ENCODE measurements around the gene CAB39. TPM values are rescaled to one million over a fixed set of nuclear protein-coding genes. Genes with fewer than 3 reads are reported as not detected.

CAB39 gene
- total and polyA plus RNA-seq, 2 experiments from 2014 or later: 18.7 to 67.5 TPM

DNA sequence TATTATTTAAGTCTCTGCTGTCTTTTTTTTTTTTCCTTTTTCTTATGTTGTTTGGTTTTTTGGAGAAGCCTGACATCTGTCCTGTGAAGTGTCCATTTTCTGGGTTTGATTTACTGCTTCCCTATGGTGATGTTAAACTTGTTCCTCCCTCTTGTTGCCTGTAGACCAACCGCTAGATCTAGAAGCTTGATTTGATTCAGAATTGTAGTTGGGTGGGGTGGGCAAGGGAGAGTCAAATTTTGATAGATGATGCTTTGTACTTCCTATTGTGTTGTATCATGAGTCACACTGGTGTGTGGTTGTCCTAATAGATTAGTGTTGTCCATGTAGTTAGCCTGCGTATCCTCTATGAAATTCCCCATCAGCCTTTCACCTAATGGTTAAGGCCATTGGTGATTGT is 35.4 kb downstream of the CAB39 start (continued):
- TF ChIP-seq, protein P1, sequence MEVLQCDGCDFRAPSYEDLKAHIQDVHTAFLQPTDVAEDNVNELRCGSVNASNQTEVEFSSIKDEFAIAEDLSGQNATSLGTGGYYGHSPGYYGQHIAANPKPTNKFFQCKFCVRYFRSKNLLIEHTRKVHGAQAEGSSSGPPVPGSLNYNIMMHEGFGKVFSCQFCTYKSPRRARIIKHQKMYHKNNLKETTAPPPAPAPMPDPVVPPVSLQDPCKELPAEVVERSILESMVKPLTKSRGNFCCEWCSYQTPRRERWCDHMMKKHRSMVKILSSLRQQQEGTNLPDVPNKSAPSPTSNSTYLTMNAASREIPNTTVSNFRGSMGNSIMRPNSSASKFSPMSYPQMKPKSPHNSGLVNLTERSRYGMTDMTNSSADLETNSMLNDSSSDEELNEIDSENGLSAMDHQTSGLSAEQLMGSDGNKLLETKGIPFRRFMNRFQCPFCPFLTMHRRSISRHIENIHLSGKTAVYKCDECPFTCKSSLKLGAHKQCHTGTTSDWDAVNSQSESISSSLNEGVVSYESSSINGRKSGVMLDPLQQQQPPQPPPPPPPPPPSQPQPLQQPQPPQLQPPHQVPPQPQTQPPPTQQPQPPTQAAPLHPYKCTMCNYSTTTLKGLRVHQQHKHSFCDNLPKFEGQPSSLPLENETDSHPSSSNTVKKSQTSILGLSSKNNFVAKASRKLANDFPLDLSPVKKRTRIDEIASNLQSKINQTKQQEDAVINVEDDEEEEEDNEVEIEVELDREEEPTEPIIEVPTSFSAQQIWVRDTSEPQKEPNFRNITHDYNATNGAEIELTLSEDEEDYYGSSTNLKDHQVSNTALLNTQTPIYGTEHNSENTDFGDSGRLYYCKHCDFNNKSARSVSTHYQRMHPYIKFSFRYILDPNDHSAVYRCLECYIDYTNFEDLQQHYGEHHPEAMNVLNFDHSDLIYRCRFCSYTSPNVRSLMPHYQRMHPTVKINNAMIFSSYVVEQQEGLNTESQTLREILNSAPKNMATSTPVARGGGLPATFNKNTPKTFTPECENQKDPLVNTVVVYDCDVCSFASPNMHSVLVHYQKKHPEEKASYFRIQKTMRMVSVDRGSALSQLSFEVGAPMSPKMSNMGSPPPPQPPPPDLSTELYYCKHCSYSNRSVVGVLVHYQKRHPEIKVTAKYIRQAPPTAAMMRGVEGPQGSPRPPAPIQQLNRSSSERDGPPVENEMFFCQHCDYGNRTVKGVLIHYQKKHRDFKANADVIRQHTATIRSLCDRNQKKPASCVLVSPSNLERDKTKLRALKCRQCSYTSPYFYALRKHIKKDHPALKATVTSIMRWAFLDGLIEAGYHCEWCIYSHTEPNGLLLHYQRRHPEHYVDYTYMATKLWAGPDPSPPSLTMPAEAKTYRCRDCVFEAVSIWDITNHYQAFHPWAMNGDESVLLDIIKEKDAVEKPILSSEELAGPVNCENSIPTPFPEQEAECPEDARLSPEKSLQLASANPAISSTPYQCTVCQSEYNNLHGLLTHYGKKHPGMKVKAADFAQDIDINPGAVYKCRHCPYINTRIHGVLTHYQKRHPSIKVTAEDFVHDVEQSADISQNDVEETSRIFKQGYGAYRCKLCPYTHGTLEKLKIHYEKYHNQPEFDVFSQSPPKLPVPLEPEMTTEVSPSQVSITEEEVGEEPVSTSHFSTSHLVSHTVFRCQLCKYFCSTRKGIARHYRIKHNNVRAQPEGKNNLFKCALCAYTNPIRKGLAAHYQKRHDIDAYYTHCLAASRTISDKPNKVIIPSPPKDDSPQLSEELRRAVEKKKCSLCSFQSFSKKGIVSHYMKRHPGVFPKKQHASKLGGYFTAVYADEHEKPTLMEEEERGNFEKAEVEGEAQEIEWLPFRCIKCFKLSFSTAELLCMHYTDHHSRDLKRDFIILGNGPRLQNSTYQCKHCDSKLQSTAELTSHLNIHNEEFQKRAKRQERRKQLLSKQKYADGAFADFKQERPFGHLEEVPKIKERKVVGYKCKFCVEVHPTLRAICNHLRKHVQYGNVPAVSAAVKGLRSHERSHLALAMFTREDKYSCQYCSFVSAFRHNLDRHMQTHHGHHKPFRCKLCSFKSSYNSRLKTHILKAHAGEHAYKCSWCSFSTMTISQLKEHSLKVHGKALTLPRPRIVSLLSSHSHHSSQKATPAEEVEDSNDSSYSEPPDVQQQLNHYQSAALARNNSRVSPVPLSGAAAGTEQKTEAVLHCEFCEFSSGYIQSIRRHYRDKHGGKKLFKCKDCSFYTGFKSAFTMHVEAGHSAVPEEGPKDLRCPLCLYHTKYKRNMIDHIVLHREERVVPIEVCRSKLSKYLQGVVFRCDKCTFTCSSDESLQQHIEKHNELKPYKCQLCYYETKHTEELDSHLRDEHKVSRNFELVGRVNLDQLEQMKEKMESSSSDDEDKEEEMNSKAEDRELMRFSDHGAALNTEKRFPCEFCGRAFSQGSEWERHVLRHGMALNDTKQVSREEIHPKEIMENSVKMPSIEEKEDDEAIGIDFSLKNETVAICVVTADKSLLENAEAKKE (CRISPR knock-in tag; IDR thresholded peaks at IDR 0.05): no peak
- TF ChIP-seq ZNF114 (CRISPR knock-in tag; IDR thresholded peaks at IDR 0.05) (no peak), NANOG (IDR thresholded peaks at IDR 0.05; ENCODE audit: borderline replicate concordance) (no peak)

DNA sequence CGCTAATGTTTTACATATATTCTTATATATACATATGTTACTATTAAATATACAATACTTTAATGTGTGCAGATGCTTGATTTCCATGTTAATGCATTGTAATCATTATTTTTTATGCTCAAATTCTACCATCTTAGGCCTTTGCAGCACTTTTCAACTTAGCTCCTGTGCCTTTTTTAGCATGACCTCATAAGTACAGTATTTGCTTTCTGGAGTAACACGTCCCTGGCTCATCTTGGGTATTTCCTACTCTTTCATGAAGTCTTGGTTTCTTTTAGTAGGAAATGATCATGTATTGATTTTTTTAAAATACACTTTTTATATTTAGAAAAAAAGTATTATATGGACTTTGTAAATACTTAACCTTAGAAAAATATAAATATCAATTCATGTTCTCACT is 36.5 kb downstream of the CAB39 start:
- Histone ChIP-seq H3K9me2 (ENCODE audit: insufficient read depth) (no peaks in the 10 kb centered on the region), H4K20me1 (replicated peaks; ENCODE audit: insufficient read depth) (peaks cover 23% of the 10 kb centered on the region), H2AFZ (no peak overlapping the region), H3K36me3 (ENCODE audit: insufficient read depth) (no peaks in the 10 kb centered on the region), H3F3A (replicated peaks; ENCODE audit: low read depth) (no peaks in the 10 kb centered on the region), H3K4me3 (no peak overlapping the region), H3K4me2 (no peak overlapping the region), H3K27ac (ENCODE audit: low read depth) (no peak overlapping the region), H3K4me1 (ENCODE audit: insufficient read depth) (no peaks in the 10 kb centered on the region), H3K79me2 (replicated peaks; ENCODE audit: insufficient read depth) (peaks cover 98% of the 10 kb centered on the region), H3K27me3 (ENCODE audit: insufficient read depth) (no peaks in the 10 kb centered on the region)
- Mint-ChIP-seq H3K4me3 (no peak overlapping the region), H3K36me3 (ENCODE audit: low read depth) (peaks cover 12% of the 10 kb centered on the region), H3K27ac (no peak overlapping the region), H3K27me3 (ENCODE audit: insufficient read depth, low read depth, poor library complexity) (no peaks in the 10 kb centered on the region), H3K9me3 (no peaks in the 10 kb centered on the region), H3K4me1 (no peaks in the 10 kb centered on the region)
- no peak for DNase-seq (ENCODE audit: low spot score)
- ATAC-seq: no peak
- TF ChIP-seq, protein P2, sequence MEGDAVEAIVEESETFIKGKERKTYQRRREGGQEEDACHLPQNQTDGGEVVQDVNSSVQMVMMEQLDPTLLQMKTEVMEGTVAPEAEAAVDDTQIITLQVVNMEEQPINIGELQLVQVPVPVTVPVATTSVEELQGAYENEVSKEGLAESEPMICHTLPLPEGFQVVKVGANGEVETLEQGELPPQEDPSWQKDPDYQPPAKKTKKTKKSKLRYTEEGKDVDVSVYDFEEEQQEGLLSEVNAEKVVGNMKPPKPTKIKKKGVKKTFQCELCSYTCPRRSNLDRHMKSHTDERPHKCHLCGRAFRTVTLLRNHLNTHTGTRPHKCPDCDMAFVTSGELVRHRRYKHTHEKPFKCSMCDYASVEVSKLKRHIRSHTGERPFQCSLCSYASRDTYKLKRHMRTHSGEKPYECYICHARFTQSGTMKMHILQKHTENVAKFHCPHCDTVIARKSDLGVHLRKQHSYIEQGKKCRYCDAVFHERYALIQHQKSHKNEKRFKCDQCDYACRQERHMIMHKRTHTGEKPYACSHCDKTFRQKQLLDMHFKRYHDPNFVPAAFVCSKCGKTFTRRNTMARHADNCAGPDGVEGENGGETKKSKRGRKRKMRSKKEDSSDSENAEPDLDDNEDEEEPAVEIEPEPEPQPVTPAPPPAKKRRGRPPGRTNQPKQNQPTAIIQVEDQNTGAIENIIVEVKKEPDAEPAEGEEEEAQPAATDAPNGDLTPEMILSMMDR (conservative IDR thresholded peaks at IDR 0.05; ENCODE audit: low read depth in 2 of 2): no peak
- no peak for TF ChIP-seq ZNF331 (CRISPR knock-in tag; IDR thresholded peaks at IDR 0.05; ENCODE audit: low read depth)
- no peak for TF ChIP-seq EZH2phosphoT487 (IDR thresholded peaks at IDR 0.05; ENCODE audit: unreplicated experiment)
- TF ChIP-seq, protein P1 (CRISPR knock-in tag; IDR thresholded peaks at IDR 0.05): no peak
